IMR-90 (cell line): ENCODE data around the gene WSB2. TPM values are rescaled to one million over a fixed set of nuclear protein-coding genes. Genes with fewer than 3 reads are reported as not detected.

Source experiments
- ATAC-seq: fragments of 200-7000 bp; cut with Tn5 transposase; 2 replicates; pipeline ENCODE4 v1.9.1; 2020; ENCODE audit warnings: low read depth, mild to moderate bottlenecking, moderate library complexity
- BruUV-seq: library from RNA; stranded (reverse); fragments of 400-500 nt; replicated peaks from 2 replicates; lab custom pipeline; 2021; lab: Mats Ljungman, UMichigan
- CTCF ChIA-PET: fragments of 300-600 bp; formaldehyde crosslinking; extraction: SDS; loops from one replicate; lab custom pipeline; 2021; ENCODE audit warnings: antibody characterized with exemption; lab: Yijun Ruan, JAX
- POLR2A ChIA-PET: fragments of 300-600 bp; sonication (Branson Sonifier 250); formaldehyde crosslinking; loops from one replicate; lab custom pipeline; 2022; ENCODE audit warnings: antibody characterized with exemption; ENCODE audit not compliant: unreplicated experiment; lab: Charles Lee
- DNase-seq: peaks from one replicate; pipeline ENCODE4 v3.0.0; 2013
- H2AFZ ChIP-seq: replicated peaks from 2 replicates; pipeline ENCODE3; 2013; ENCODE audit warnings: low read length, mild to moderate bottlenecking; ENCODE audit not compliant: poor library complexity
- H2AK5ac ChIP-seq: 2 replicates; pipeline ENCODE4 v1.6.1; 2013; ENCODE audit warnings: low read depth, low read length, inconsistent platforms
- H2AK9ac ChIP-seq: replicated peaks from 2 replicates; pipeline ENCODE3; 2013; ENCODE audit warnings: mild to moderate bottlenecking, low read depth, low read length, moderate library complexity; ENCODE audit not compliant: poor library complexity
- H2BK120ac ChIP-seq: 2 replicates; pipeline ENCODE4 v1.6.1; 2013; ENCODE audit warnings: low read depth, low read length, inconsistent platforms
- H2BK15ac ChIP-seq: 3 replicates; pipeline ENCODE4 v1.6.1; 2013; ENCODE audit warnings: low read depth, low read length, inconsistent platforms
- H2BK20ac ChIP-seq: 2 replicates; pipeline ENCODE4 v1.6.1; 2013; ENCODE audit warnings: low read depth, mild to moderate bottlenecking, inconsistent platforms, low read length, moderate library complexity
- H2BK5ac ChIP-seq: 2 replicates; pipeline ENCODE4 v1.6.1; 2013; ENCODE audit warnings: mild to moderate bottlenecking, low read depth, low read length, inconsistent platforms; ENCODE audit not compliant: poor library complexity, severe bottlenecking
- H3K14ac ChIP-seq: replicated peaks from 2 replicates; pipeline ENCODE4 v1.6.1; 2013; ENCODE audit warnings: low read depth, low read length, inconsistent platforms
- H3K18ac ChIP-seq: 2 replicates; pipeline ENCODE4 v1.6.1; 2013; ENCODE audit warnings: low read depth, low read length, control low read depth
- H3K23ac ChIP-seq: 2 replicates; pipeline ENCODE4 v1.6.1; 2013; ENCODE audit warnings: low read depth, low read length, inconsistent platforms
- H3K27ac ChIP-seq: 2 replicates; pipeline ENCODE4 v1.5.1; 2013; ENCODE audit warnings: mild to moderate bottlenecking, control low read depth, low read length; ENCODE audit not compliant: insufficient read depth
- H3K27me3 ChIP-seq: 2 replicates; pipeline ENCODE4 v1.6.1; 2013; ENCODE audit warnings: low read length; ENCODE audit not compliant: control insufficient read depth, insufficient read depth
- H3K36me3 ChIP-seq: 2 replicates; pipeline ENCODE4 v1.6.1; 2013; ENCODE audit warnings: low read length, mixed read lengths; ENCODE audit not compliant: control insufficient read depth, insufficient read depth
- H3K4ac ChIP-seq: 2 replicates; pipeline ENCODE4 v1.6.1; 2013; ENCODE audit warnings: low read depth, low read length, inconsistent platforms
- H3K4me1 ChIP-seq: 2 replicates; pipeline ENCODE4 v1.6.1; 2013; ENCODE audit warnings: low read length, mixed read lengths; ENCODE audit not compliant: control insufficient read depth, insufficient read depth
- H3K4me2 ChIP-seq: 2 replicates; pipeline ENCODE4 v1.6.1; 2013; ENCODE audit warnings: low read depth, mild to moderate bottlenecking, control low read depth, low read length, moderate library complexity
- H3K4me3 ChIP-seq: 2 replicates; pipeline ENCODE4 v1.5.1; 2013; ENCODE audit warnings: low read depth, mild to moderate bottlenecking, control low read depth, low read length, moderate library complexity; ENCODE audit not compliant: insufficient read depth
- H3K56ac ChIP-seq: 2 replicates; pipeline ENCODE4 v1.6.1; 2013; ENCODE audit warnings: low read length, inconsistent platforms; ENCODE audit not compliant: insufficient read depth; ENCODE audit errors: extremely low read depth
- H3K79me1 ChIP-seq, 2 experiments: 2 replicates each; pipeline ENCODE4 v1.6.1; 2013; ENCODE audit warnings: low read length in 2 of 2, inconsistent platforms in 1 of 2, low read depth in 1 of 2
- H3K9ac ChIP-seq: 2 replicates; pipeline ENCODE4 v1.6.1; 2013; ENCODE audit warnings: low read depth, low read length, control low read depth
- H3K9me1 ChIP-seq: 2 replicates; pipeline ENCODE4 v1.6.1; 2013; ENCODE audit warnings: low read length, inconsistent platforms; ENCODE audit not compliant: insufficient read depth
- H3K9me3 ChIP-seq: 2 replicates; pipeline ENCODE4 v1.6.1; 2013; ENCODE audit warnings: low read length; ENCODE audit not compliant: control insufficient read depth, insufficient read depth
- H4K20me1 ChIP-seq: 2 replicates; pipeline ENCODE4 v1.6.1; 2013; ENCODE audit warnings: low read length, inconsistent platforms; ENCODE audit not compliant: insufficient read depth
- H4K5ac ChIP-seq: 2 replicates; pipeline ENCODE4 v1.6.1; 2013; ENCODE audit warnings: mild to moderate bottlenecking, low read depth, low read length, control low read depth
- H4K8ac ChIP-seq, 2 experiments: 2 replicates each; pipeline ENCODE4 v1.6.1; 2013; ENCODE audit warnings: low read depth in 2 of 2, low read length in 2 of 2, control low read depth in 1 of 2, inconsistent platforms in 1 of 2
- H4K91ac ChIP-seq: 2 replicates; pipeline ENCODE4 v1.6.1; 2013; ENCODE audit warnings: low read depth, low read length, inconsistent platforms; ENCODE audit not compliant: insufficient read depth
- FOS ChIP-seq: fragments of 150-350 bp; IDR thresholded peaks from 2 replicates; pipeline ENCODE4 v1.6.1; 2016; ENCODE audit warnings: low read depth, low read length
- NFE2L2 ChIP-seq: fragments of 150-350 bp; IDR thresholded peaks from 2 replicates; pipeline ENCODE4 v1.6.1; 2016; ENCODE audit warnings: low read depth, mild to moderate bottlenecking, low read length
- RCOR1 ChIP-seq: IDR thresholded peaks from 2 replicates; pipeline ENCODE4 v1.6.1; 2012; ENCODE audit warnings: mild to moderate bottlenecking, low read length, improper control_type of control experiment; ENCODE audit not compliant: insufficient replicate concordance
- RFX5 ChIP-seq: IDR thresholded peaks from 2 replicates; pipeline ENCODE4 v1.8.0; 2012; ENCODE audit warnings: low read depth, mild to moderate bottlenecking, low read length, moderate library complexity
- SMC3 ChIP-seq: fragments of 150-350 bp; IDR thresholded peaks from 2 replicates; pipeline ENCODE4 v1.6.1; 2016; ENCODE audit warnings: low read depth, mild to moderate bottlenecking, antibody characterized with exemption, low read length, moderate library complexity
- WGBS, 2 experiments: methylation state at CpG; one replicate each; pipeline versions ENCODE4 v1.1.5 to v1.1.7; 2013; ENCODE audit warnings: missing lambda C conversion rate in 2 of 2; ENCODE audit not compliant: insufficient read length in 1 of 2; ENCODE audit errors: extremely low coverage in 2 of 2; 5-methylcytosine and 5-hydroxymethylcytosine counted together
- dilution Hi-C: fragments of 300-500 bp; cut with HindIII; formaldehyde crosslinking; loops from one replicate; pipeline ENCODE4 v1.14.3; 2018; ENCODE audit warnings: low sequenced_read_pairs; ENCODE audit not compliant: unreplicated experiment
- in situ Hi-C: fragments of 300-500 bp; cut with MboI; formaldehyde crosslinking; loops from 3 replicates; pipeline ENCODE4 v1.14.3; 2019; ENCODE audit warnings: low sequenced_read_pairs, inconsistent platforms, mixed read lengths
- intact Hi-C: fragments of 100-400 bp; cut with micrococcal nuclease; formaldehyde crosslinking; loops from 2 replicates; pipeline ENCODE4 v1.10.0; 2022
- polyA plus RNA-seq, 3 experiments: library from polyadenylated mRNA; depleted of rRNA; stranded (reverse); fragments of >200 nt; gene quantifications; 2 replicates each; pipeline ENCODE4 v1.2.3, GENCODE V29; 2012; ENCODE audit warnings: low replicate concordance in 1 of 3
- total RNA-seq: library from RNA; depleted of rRNA; stranded (reverse); fragments of >200 nt; gene quantifications from 2 replicates; pipeline ENCODE4 v1.2.3, GENCODE V29; 2012
- TF ChIP-seq, protein P1 (sequence below): fragments of 150-350 bp; IDR thresholded peaks from 2 replicates; pipeline ENCODE4 v1.6.1; 2016; ENCODE audit warnings: low read depth, mild to moderate bottlenecking, low read length, moderate library complexity, borderline replicate concordance
- TF ChIP-seq, protein P2 (sequence below): conservative IDR thresholded peaks from 2 replicates; pipeline ENCODE4 v1.5.1; 2012; ENCODE audit warnings: mild to moderate bottlenecking, low read depth, low read length, improper control_type of control experiment

WSB2 gene
- total and polyA plus RNA-seq, 2 of the 4 experiments (the other 2 are of a cell fraction) = 92.8 to 180 TPM

DNA sequence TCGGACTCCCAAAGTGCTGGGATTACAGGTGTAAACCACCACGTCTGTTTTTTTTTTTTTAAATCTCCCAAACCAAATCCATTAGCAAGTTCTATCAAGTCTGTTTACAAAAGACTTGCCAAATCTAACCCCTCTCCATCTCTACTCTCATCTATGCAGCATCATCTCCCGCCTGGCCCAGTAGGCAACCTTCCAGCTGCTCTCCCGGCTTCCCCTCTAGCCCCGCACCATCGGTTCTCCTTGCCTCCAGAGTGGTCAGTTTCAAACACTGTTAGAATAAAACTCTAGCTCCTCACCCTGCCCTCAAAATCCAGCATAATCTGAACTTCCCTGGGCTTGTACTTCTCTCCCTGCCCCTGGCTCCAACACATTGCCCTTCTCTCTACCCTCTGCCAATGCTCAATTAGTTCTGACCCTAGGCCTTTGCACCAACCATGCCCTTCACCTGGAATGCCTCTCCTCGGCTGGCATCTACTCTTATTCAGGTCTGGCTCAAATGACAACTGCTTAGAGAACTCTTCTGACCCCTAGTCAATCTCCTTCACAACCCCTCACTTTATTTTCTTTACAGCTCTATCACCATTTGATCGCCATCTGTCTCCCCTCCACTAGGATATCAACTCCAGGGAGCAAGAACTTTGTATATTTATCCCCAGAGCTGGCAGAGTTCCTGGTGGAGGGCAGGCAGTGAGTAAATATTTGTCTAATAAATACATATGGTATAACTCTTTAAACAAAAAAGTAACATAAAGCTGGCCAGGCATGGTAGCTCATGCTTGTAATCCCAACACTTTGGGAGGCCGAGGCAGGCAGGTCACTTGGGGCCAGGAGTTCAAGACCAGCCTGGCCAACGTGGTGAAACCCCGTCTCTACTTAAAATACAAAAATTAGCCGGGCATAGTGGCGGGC lies 4.9 kb downstream of the WSB2 start (continued):
- TF ChIP-seq, protein P1, sequence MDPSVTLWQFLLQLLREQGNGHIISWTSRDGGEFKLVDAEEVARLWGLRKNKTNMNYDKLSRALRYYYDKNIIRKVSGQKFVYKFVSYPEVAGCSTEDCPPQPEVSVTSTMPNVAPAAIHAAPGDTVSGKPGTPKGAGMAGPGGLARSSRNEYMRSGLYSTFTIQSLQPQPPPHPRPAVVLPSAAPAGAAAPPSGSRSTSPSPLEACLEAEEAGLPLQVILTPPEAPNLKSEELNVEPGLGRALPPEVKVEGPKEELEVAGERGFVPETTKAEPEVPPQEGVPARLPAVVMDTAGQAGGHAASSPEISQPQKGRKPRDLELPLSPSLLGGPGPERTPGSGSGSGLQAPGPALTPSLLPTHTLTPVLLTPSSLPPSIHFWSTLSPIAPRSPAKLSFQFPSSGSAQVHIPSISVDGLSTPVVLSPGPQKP = no peak
- TF ChIP-seq FOS = no peak

DNA sequence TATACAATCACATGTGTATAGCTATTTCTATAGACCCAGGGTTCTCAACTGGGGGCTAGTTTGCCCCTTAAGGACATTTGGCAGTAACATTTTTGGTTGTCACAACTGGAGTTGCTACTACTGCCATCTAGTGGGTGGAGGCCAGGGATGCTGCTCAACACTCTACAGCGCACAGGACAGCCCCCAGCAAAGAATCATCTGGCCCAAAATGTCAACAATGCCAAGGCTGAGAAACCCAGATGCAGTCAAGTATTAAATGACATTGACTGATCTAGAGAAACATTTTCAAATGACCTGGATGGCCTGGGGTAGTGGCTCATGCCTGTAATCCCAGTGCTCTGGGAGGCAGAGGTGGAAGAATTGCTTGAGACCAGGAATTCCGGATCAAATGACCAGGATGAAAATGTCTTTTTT lies 5.8 kb downstream of the WSB2 start:
- no peaks in the 10 kb centered on the region for H3K9me3 ChIP-seq
- no peak overlapping the region for H2BK20ac ChIP-seq
- no peak overlapping the region; the same call in 1 of the 2 replicates for H3K27ac ChIP-seq
- ATAC-seq (no peak), DNase-seq (peak; percentile 22)
- H3K23ac ChIP-seq = no peak overlapping the region
- no peak overlapping the region for H3K4me2 ChIP-seq
- no peak overlapping the region for H4K8ac ChIP-seq
- H4K20me1 ChIP-seq = peaks cover 30% of the 10 kb centered on the region
- H2BK120ac ChIP-seq = no peak overlapping the region
- no peak overlapping the region for H3K56ac ChIP-seq
- no CpG with 5 or more reads among the region's 2 CpGs for WGBS, 2 experiments
- H3K14ac ChIP-seq = no peak overlapping the region
- H3K4me3 ChIP-seq = no peak overlapping the region
- H4K5ac ChIP-seq = no peak overlapping the region
- in situ Hi-C loops (no loop called here), dilution Hi-C loops (no loop called here), intact Hi-C loops (no loop called here)
- H3K18ac ChIP-seq = no peak overlapping the region
- H2BK15ac ChIP-seq = no peak overlapping the region
- H3K9ac ChIP-seq = no peak overlapping the region
- H3K36me3 ChIP-seq = peaks cover 11% of the 10 kb centered on the region
- TF ChIP-seq NFE2L2 (no peak), RCOR1 (no peak), RFX5 (no peak), SMC3 (no peak)
- TF ChIP-seq, protein P2, sequence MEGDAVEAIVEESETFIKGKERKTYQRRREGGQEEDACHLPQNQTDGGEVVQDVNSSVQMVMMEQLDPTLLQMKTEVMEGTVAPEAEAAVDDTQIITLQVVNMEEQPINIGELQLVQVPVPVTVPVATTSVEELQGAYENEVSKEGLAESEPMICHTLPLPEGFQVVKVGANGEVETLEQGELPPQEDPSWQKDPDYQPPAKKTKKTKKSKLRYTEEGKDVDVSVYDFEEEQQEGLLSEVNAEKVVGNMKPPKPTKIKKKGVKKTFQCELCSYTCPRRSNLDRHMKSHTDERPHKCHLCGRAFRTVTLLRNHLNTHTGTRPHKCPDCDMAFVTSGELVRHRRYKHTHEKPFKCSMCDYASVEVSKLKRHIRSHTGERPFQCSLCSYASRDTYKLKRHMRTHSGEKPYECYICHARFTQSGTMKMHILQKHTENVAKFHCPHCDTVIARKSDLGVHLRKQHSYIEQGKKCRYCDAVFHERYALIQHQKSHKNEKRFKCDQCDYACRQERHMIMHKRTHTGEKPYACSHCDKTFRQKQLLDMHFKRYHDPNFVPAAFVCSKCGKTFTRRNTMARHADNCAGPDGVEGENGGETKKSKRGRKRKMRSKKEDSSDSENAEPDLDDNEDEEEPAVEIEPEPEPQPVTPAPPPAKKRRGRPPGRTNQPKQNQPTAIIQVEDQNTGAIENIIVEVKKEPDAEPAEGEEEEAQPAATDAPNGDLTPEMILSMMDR = peak; percentile 46
- TF ChIP-seq, protein P1 = no peak
- H2BK5ac ChIP-seq = peak overlapping the region; percentile 31
- no peak overlapping the region for H2AFZ ChIP-seq
- peaks cover 20 to 71% of the 10 kb centered on the region in 2 experiments for H3K79me1 ChIP-seq
- no peak overlapping the region for H2AK9ac ChIP-seq
- peaks cover 16% of the 10 kb centered on the region for H3K4me1 ChIP-seq
- ChIA-PET POLR2A (no interaction called here), CTCF (interaction anchor here (0.6 to 0.8 kb wide), 3 partner anchors 9 to 23 kb away, joined by 3 to 4 read pairs (median 3); no protein-coding TSS in a partner anchor)
- H4K91ac ChIP-seq = no peak overlapping the region
- peak overlapping the region; percentile 19 for H3K4ac ChIP-seq
- H2AK5ac ChIP-seq = peak overlapping the region; percentile 27; the same call in 1 of the 2 replicates
- H3K9me1 ChIP-seq = peaks cover 25% of the 10 kb centered on the region
- H3K27me3 ChIP-seq = no peaks in the 10 kb centered on the region
- no TSS peak for BruUV-seq
